ENCODE data around the gene NMT2. TPM values are rescaled to one million over a fixed set of nuclear protein-coding genes. Genes with fewer than 3 reads are reported as not detected.

The NMT2 gene
- total RNA-seq, 2 experiments from 2014 or later, result 0.72 to 0.82 TPM

GRCh38 chr10:15213461-15213861 lies 45.0 kb upstream of the NMT2 start:
- intact Hi-C loops (cut with micrococcal nuclease; ENCODE audit: unreplicated experiment), result no loop called here
- no TSS peak for BruUV-seq (replicated peaks)
- ChIA-PET POLR2A (no interaction called here), CTCF (ENCODE audit: unreplicated experiment) (no interaction called here)
- no peaks in the 10 kb centered on the region for H4K20me1 ChIP-seq (ENCODE audit: insufficient read depth, low read length)
- H2AFZ ChIP-seq (ENCODE audit: low read length), result no peak overlapping the region
- H3K9me2 ChIP-seq (ENCODE audit: insufficient read depth, low read length), result no peaks in the 10 kb centered on the region
- DNase-seq (ENCODE audit: low spot score), result no peak
- H3K27ac ChIP-seq (ENCODE audit: low read depth, low read length, poor library complexity, severe bottlenecking), result no peak overlapping the region
- H3K79me2 ChIP-seq (ENCODE audit: insufficient read depth, low read depth, low read length), result no peaks in the 10 kb centered on the region
- H3K4me2 ChIP-seq (ENCODE audit: low read length), result no peak overlapping the region
- no peaks in the 10 kb centered on the region for H3K36me3 ChIP-seq (ENCODE audit: insufficient read depth, low read length)
- H3K9me3 ChIP-seq (ENCODE audit: low read length), result no peaks in the 10 kb centered on the region
- H3K4me3 ChIP-seq (ENCODE audit: low read depth, low read length, poor library complexity, severe bottlenecking), result no peak overlapping the region
- TF ChIP-seq CTCF (conservative IDR thresholded peaks at IDR 0.05; ENCODE audit: low read length) (no peak), EZH2phosphoT487 (IDR thresholded peaks at IDR 0.05; ENCODE audit: borderline replicate concordance, low read depth, low read length) (no peak)
- no peaks in the 10 kb centered on the region for H3K4me1 ChIP-seq (ENCODE audit: insufficient read depth, low read length, poor library complexity, severe bottlenecking)

GRCh38 chr10:15211464-15211979 lies 43.0 kb upstream of the NMT2 start:
- no peaks in the 10 kb centered on the region for H3K4me1 ChIP-seq (ENCODE audit: insufficient read depth, low read length, poor library complexity, severe bottlenecking)
- intact Hi-C loops (cut with micrococcal nuclease; ENCODE audit: unreplicated experiment), result no loop called here
- no peaks in the 10 kb centered on the region for H3K9me2 ChIP-seq (ENCODE audit: insufficient read depth, low read length)
- no peak overlapping the region for H2AFZ ChIP-seq (ENCODE audit: low read length)
- ChIA-PET CTCF (ENCODE audit: unreplicated experiment) (no interaction called here), POLR2A (interaction anchor here (0.7 kb wide), 1 partner anchor 61 kb away, joined by 4 read pairs; no protein-coding TSS in a partner anchor)
- H3K9me3 ChIP-seq (ENCODE audit: low read length), result no peaks in the 10 kb centered on the region
- BruUV-seq (replicated peaks), result no TSS peak
- no peak overlapping the region for H3K4me3 ChIP-seq (ENCODE audit: low read depth, low read length, poor library complexity, severe bottlenecking)
- H3K4me2 ChIP-seq (ENCODE audit: low read length), result no peak overlapping the region
- H3K27ac ChIP-seq (ENCODE audit: low read depth, low read length, poor library complexity, severe bottlenecking), result no peak overlapping the region
- no peak for DNase-seq (ENCODE audit: low spot score)
- H4K20me1 ChIP-seq (ENCODE audit: insufficient read depth, low read length), result no peaks in the 10 kb centered on the region
- TF ChIP-seq CTCF (conservative IDR thresholded peaks at IDR 0.05; ENCODE audit: low read length) (no peak), EZH2phosphoT487 (IDR thresholded peaks at IDR 0.05; ENCODE audit: borderline replicate concordance, low read depth, low read length) (no peak)
- no peaks in the 10 kb centered on the region for H3K36me3 ChIP-seq (ENCODE audit: insufficient read depth, low read length)
- no peaks in the 10 kb centered on the region for H3K79me2 ChIP-seq (ENCODE audit: insufficient read depth, low read depth, low read length)

- CTCF ChIA-PET (ENCODE audit: unreplicated experiment), result no interaction called here
- intact Hi-C loops (cut with micrococcal nuclease; ENCODE audit: unreplicated experiment), result no loop called here
Observed at GRCh38 chr10:15210521-15210920, 42.0 kb upstream of the NMT2 start.

More at GRCh38 chr10:15210521-15210920, 42.0 kb upstream of the NMT2 start:
- DNase-seq (ENCODE audit: low spot score), result no peak
- no peaks in the 10 kb centered on the region for H3K36me3 ChIP-seq (ENCODE audit: insufficient read depth, low read length)
- H3K79me2 ChIP-seq (ENCODE audit: insufficient read depth, low read depth, low read length), result no peaks in the 10 kb centered on the region
- H4K20me1 ChIP-seq (ENCODE audit: insufficient read depth, low read length), result no peaks in the 10 kb centered on the region
- TF ChIP-seq EZH2phosphoT487 (IDR thresholded peaks at IDR 0.05; ENCODE audit: borderline replicate concordance, low read depth, low read length), result no peak
- TF ChIP-seq CTCF (conservative IDR thresholded peaks at IDR 0.05; ENCODE audit: low read length), result no peak
- H3K4me2 ChIP-seq (ENCODE audit: low read length), result no peak overlapping the region
- H3K9me2 ChIP-seq (ENCODE audit: insufficient read depth, low read length), result no peaks in the 10 kb centered on the region
- H3K27ac ChIP-seq (ENCODE audit: low read depth, low read length, poor library complexity, severe bottlenecking), result no peak overlapping the region
- H3K4me3 ChIP-seq (ENCODE audit: low read depth, low read length, poor library complexity, severe bottlenecking), result no peak overlapping the region
- no TSS peak for BruUV-seq (replicated peaks)
- H2AFZ ChIP-seq (ENCODE audit: low read length), result no peak overlapping the region
- H3K9me3 ChIP-seq (ENCODE audit: low read length), result no peaks in the 10 kb centered on the region
- POLR2A ChIA-PET, result no interaction called here
- H3K4me1 ChIP-seq (ENCODE audit: insufficient read depth, low read length, poor library complexity, severe bottlenecking), result no peaks in the 10 kb centered on the region
